Activated CD4-positive, CD25-positive, alpha-beta regulatory T cell (primary cell): ENCODE measurements around the gene OVAAL.

ENCODE experiments used
- DNase-seq, 4 experiments: peaks; one replicate each; lab custom pipeline; 2025; lab: John Stamatoyannopoulos, UW

The OVAAL gene

DNA sequence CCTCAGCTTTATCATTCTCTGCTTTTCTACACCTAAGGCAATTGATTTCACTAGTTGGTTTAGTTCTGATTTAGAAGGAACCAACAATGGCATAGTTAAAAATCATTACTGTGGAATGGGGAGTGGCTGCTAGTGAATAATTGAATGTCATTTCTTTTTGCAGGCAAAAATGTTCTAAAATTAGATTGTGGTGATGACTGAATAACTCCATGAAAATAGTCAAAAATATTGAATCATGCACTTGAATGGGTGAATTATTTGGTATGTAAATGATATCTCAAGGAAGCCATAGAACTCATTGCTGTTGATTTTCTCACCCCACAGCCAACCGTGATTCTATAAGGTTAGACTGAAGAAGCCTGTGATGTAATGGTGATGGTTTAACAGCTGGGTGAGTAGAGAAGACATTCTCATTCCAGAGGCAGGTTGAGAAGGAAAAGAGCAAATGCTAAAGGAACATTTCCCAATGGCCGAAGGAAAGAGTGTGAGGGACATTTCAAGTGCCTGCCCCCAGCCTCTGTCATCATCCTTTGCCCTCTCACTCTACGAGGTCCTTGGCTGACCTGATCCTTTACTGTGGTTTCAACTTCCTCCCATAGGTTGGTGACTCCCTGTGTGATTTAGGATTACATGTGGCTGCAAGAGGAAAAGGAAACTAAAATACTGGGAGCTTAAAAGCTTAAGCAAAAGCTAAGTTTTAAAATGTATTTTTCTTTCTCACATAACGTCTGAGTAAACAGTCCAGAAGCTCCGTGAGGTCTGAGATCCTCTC lies 12.5 kb downstream of the OVAAL start:
- DNase-seq = no peak

GRCh38 chr1:180571832-180572636 lies 13.3 kb downstream of the OVAAL start:
- no peak for DNase-seq

- no peak for DNase-seq
Measured at GRCh38 chr1:180572760-180573159, 14.0 kb downstream of the OVAAL start.

GRCh38 chr1:180574031-180574713 lies 15.4 kb downstream of the OVAAL start:
- DNase-seq = no peak

- DNase-seq = no peak
Measured at GRCh38 chr1:180577361-180577760, 18.6 kb downstream of the OVAAL start.

DNA sequence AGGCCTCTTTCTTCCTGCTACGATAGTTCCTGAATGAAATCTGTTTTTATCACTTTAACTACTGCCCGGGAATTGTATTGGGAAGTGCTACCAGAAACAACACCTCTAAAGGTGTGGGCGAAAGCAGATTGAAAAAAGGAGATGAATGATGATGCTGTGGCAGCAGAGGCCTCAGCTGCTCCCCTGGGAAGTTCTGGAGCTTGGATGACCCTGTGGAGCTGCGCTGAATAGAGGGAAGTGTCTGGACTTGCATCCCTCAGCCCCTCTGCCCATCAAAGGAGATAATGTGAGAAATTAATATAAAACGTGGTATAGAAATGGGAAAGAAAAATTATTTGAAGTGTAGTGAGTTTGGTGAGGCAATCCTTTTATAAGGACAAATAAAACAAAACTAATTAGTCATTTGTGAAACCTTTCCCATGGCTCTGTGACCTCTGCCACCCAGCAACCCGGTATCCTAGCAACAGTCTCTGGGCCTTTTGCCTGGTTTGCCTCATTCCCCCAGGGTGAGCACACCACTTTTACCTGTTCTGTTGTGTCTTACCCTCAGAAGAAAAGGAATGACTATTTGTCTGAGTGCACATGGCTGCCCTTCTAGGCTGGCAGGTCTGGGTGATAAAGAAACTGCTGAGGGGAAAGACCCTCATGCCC lies 21.3 kb downstream of the OVAAL start:
- DNase-seq = no peak

DNA sequence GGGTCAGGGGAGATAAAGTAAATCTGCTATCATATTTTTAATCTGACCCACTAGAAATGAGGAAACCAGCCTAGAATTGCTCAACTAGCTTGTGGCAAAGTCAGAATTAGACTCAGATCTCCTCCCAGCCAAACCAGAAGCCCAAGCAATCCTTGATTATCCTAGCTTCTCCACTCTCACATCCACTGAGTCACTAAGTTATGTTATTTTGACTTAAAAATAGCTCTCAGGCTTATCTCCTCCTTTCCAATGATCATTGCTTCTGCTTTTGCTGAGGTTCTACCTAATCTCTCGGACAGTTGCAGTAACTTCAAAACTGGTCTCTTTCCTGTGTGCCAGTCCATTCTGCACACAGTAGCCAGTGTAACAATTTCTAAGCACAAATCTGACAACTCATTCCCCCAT lies 22.9 kb downstream of the OVAAL start:
- DNase-seq = no peak

- no peak for DNase-seq
Measured at GRCh38 chr1:180584869-180585268, 26.1 kb downstream of the OVAAL start.

DNA sequence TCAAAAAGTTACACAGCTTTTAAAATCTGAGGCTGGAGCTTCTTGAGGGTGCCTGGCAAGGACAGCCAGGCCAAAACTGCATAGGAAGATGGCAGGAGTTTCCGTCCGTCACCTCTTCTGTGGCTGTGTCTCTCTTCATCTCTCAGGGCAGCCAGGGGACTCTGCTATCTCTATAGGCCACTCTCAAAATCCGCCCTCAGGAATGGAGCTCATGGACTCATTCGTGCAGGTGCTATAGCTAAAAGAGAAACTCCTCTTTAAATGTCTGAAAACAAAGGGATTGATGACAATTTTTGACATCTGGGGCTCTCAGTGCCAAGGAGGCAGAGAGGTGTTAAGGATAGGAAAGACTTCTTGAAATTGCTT lies 27.2 kb downstream of the OVAAL start:
- no peak for DNase-seq

GRCh38 chr1:180586671-180587155 lies 27.9 kb downstream of the OVAAL start:
- DNase-seq = no peak

- DNase-seq = no peak
Measured at GRCh38 chr1:180588121-180588520, 29.4 kb downstream of the OVAAL start.

GRCh38 chr1:180590889-180591288 lies 32.1 kb downstream of the OVAAL start:
- DNase-seq = no peak

DNA sequence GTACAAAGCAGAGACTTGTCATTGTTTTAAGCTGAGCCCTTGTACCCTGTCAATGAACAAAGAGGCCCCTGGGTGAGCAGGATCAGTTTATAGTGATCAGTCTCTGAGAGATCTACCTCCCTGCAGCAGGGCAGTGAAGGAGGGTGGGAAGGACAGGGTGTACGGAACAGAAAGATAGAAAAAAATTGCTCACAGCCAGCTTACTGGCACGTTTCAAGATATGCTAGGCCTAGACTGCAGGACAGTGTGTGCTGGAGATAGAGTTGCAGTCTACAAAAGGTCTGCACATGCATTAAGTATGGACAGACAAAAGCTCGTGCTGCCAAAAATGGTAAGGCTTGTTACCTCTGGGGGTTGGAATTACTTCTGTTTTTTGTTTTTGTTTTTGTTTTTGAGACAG lies 34.6 kb downstream of the OVAAL start:
- DNase-seq = no peak

DNA sequence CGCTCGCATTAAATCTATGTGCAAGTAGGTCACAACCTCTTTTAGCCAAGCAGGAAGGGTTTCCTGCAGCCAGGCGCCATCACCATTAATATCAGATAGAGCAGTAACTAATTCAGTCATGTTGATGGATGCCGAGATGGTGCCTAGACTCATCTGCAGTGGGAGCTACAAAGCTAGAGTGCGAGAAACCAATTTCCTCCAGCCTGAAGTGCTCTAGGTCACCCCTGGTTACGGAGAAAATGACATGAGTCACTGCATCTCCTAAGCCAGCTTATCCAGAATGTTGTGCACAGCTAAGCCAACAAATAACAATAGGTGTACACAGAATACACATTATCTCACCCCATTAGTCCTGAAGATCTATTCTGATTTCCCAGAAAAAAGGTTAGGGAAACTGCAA lies 36.0 kb downstream of the OVAAL start:
- no peak for DNase-seq

- no peak for DNase-seq
Measured at GRCh38 chr1:180595966-180596365, 37.2 kb downstream of the OVAAL start.

DNA sequence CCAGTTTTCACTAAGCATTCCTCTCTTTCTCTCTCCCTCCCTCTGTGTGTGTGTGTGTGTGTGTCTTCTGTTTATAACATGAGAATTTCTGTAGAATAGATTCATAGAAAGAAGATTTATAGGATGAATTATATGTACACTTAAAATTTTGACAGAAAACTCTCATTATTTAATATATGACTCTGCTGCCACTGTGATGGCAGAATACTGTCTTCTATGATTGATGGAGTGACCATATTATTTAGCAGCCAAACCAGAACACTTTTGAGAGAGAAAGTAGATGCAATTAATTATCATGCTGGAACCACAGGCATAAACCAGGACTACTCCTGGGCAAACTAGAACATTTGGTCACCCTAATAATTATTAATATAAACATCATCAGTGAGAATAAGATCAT lies 38.8 kb downstream of the OVAAL start:
- no peak for DNase-seq

DNA sequence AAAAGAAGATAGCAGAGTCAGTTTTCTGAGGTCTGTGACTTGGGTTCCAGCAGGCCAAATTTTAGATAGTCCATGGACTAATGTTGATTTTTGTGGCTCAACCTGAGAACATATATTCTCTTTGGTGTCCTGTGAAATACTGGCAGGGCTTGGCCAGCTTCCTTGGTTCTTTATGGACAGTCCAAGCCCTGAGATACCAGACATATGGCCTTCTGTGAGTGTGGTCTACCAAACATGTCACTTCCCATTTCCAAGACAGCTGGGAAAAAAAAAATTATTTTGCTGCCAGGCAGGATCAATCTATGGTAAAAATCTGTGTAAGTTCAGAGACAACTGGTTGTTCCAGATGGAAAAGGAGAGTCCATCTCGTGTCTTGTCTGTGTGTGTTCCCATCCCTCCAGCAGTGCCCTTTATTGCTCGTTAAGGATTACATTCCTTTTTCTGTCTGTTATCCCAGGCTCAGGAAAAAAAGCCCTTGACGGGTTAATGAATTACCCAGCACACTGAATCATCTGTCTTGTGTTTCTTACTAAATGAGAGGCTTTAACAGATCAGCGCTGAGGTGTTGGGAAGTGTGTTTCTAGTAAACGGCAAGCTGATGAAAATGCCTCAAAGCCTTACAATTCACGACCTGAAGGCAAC lies 39.7 kb downstream of the OVAAL start:
- DNase-seq = no peak

GRCh38 chr1:180600343-180600742 lies 41.6 kb downstream of the OVAAL start:
- DNase-seq = no peak

- DNase-seq = no peak
Measured at GRCh38 chr1:180601512-180601911, 42.7 kb downstream of the OVAAL start.

DNA sequence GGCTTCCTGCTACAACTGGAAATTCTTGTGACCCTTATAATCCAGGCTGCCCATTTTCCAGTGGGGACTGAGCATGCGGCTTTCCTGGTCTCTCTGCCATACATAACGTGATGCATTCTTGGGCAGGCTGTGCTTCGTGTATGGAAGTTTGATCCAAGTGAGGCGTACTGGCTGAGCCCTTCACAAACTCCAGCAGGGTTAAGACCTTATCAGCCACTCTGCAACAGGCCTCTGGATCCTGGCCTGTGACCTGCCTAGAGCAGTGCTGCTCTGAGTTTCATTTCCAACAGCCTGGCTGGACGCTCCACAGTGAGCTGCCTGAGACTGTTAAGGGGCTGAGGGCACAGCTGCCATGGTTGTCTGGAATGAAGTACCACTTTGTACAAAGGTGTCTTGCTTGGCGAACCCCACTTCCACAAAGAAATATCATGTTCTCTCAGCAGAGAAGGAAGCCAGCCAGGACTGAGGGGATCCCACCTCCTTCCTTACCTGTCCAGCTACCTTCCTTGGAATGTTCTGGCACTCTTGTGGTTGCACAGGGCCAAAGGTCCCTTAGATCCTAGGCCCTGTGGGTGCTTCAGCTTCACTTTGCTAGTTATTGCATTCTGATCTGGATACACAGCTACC lies 44.6 kb downstream of the OVAAL start:
- no peak for DNase-seq

DNA sequence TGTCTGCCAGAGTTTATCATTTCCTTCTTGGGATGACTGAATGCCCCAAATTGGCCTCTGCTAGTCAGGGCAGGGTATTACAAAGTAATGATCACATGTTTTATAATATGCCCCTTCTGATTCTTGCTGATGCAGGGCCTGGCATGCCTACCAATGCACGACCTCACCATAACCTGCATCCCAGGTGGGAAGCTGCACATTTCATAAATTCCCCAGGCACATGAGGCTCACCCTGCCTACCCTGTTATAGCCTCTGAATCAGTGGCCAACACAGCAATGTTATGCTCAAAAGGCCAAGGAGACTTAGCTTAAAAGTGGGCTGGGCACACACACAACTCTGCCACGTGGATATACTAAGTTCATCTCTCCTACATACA lies 45.1 kb downstream of the OVAAL start:
- DNase-seq = no peak
